ENCODE results near the gene H1-8. TPM values are rescaled to one million over a fixed set of nuclear protein-coding genes. Genes with fewer than 3 reads are reported as not detected.

H1-8 gene
- polyA plus RNA-seq, 1 experiment = not detected

GRCh38 chr3:129500334-129500658 is 42.7 kb upstream of the H1-8 start:
- POLR2A ChIA-PET = no interaction called here
- no peaks in the 10 kb centered on the region for H3K27me3 ChIP-seq (ENCODE audit: control insufficient read depth, insufficient read depth, low read length)

DNA sequence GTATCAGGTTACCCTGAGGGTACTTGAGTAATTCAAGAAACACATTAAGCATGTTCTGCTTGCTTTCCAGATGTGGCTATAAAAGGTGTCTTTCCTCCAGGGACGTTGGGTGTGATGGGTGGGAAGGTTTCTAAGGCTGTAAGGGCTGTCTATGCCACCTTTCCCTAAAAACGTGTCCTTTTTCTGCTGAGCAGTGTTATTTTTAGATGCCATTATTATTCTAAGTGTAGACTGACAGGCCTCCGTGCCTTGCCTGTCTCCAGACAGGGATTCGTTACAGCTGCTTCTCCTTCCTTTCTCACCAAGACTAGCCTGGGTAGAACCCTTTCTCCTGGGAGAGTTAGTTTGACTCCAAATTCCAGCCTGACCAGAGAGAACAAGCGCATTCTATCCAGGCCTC is 41.3 kb upstream of the H1-8 start:
- H3K9me3 ChIP-seq (ENCODE audit: control insufficient read depth, insufficient read depth, low read length) = no peaks in the 10 kb centered on the region
- CTCF ChIA-PET = no interaction called here
- H3K27ac ChIP-seq (ENCODE audit: low read depth, low read length) = no peak overlapping the region
- H3K4me3 ChIP-seq (ENCODE audit: low read depth, low read length) = no peak overlapping the region
- TF ChIP-seq, protein P1, sequence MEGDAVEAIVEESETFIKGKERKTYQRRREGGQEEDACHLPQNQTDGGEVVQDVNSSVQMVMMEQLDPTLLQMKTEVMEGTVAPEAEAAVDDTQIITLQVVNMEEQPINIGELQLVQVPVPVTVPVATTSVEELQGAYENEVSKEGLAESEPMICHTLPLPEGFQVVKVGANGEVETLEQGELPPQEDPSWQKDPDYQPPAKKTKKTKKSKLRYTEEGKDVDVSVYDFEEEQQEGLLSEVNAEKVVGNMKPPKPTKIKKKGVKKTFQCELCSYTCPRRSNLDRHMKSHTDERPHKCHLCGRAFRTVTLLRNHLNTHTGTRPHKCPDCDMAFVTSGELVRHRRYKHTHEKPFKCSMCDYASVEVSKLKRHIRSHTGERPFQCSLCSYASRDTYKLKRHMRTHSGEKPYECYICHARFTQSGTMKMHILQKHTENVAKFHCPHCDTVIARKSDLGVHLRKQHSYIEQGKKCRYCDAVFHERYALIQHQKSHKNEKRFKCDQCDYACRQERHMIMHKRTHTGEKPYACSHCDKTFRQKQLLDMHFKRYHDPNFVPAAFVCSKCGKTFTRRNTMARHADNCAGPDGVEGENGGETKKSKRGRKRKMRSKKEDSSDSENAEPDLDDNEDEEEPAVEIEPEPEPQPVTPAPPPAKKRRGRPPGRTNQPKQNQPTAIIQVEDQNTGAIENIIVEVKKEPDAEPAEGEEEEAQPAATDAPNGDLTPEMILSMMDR (IDR thresholded peaks at IDR 0.05; ENCODE audit: low read depth, low read length) = no peak
- POLR2A ChIA-PET = no interaction called here
- no peaks in the 10 kb centered on the region for H3K27me3 ChIP-seq (ENCODE audit: control insufficient read depth, insufficient read depth, low read length)
- no peak for DNase-seq (ENCODE audit: low read depth, low spot score)

More at GRCh38 chr3:129500334-129500658, 42.7 kb upstream of the H1-8 start:
- Histone ChIP-seq H3K4me3 (ENCODE audit: low read depth, low read length) (no peak overlapping the region), H3K9me3 (ENCODE audit: control insufficient read depth, insufficient read depth, low read length) (no peaks in the 10 kb centered on the region), H3K27ac (ENCODE audit: low read depth, low read length) (no peak overlapping the region)
- TF ChIP-seq, protein P1 (IDR thresholded peaks at IDR 0.05; ENCODE audit: low read depth, low read length) = no peak
- CTCF ChIA-PET = no interaction called here
- no peak for DNase-seq (ENCODE audit: low read depth, low spot score)

DNA sequence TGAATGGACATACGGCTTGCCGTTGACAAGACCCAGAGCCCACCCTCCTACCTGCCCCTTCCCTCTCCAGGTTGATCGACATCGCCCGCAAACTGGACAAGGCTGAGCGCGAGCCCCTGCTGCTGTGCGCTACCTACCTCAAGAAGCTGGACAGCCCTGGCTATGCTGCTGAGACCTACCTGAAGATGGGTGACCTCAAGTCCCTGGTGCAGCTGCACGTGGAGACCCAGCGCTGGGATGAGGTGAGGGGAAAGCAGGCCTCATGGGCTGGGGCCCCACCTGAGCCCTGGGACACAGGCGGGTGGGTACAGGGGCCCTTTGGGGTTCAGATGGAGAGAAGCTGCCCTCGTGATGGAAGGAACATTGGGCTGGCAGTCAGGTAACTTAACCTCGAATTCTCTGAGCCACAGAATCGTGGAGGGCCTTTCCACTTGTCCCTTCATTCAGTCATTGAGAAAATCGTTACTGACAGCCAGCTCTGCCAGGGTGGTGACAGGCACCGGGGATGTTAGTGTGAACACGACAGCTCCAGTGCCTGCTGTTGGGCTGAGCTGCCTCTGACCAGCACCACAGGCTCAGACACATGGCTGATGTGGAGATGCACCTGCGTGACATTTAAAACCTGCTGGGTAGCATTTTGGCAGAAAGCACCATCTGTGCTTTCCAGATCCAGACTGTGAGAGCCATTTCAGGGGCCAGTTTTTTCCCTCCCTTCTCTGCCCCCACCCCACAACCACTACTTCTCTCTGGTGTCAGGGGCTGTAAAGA is 40.1 kb upstream of the H1-8 start:
- Histone ChIP-seq H3K27ac (ENCODE audit: low read depth, low read length) (no peak overlapping the region), H3K27me3 (ENCODE audit: control insufficient read depth, insufficient read depth, low read length) (no peaks in the 10 kb centered on the region), H3K9me3 (ENCODE audit: control insufficient read depth, insufficient read depth, low read length) (no peaks in the 10 kb centered on the region), H3K4me3 (ENCODE audit: low read depth, low read length) (no peak overlapping the region)
- ChIA-PET CTCF (interaction anchor here (1.7 kb wide), 1 partner anchor 13 kb away, joined by 4 read pairs; no protein-coding TSS in a partner anchor), POLR2A (no interaction called here)
- TF ChIP-seq, protein P1 (IDR thresholded peaks at IDR 0.05; ENCODE audit: low read depth, low read length) = no peak
- no peak for DNase-seq (ENCODE audit: low read depth, low spot score)

GRCh38 chr3:129503471-129504291 is 39.3 kb upstream of the H1-8 start:
- H3K27me3 ChIP-seq (ENCODE audit: control insufficient read depth, insufficient read depth, low read length) = no peaks in the 10 kb centered on the region
- POLR2A ChIA-PET = no interaction called here
- no peak for DNase-seq (ENCODE audit: low read depth, low spot score)
- CTCF ChIA-PET = interaction anchor here (1.7 kb wide), 1 partner anchor 14 kb away, joined by 4 read pairs; no protein-coding TSS in a partner anchor
- TF ChIP-seq, protein P1 (IDR thresholded peaks at IDR 0.05; ENCODE audit: low read depth, low read length) = no peak
- H3K9me3 ChIP-seq (ENCODE audit: control insufficient read depth, insufficient read depth, low read length) = no peaks in the 10 kb centered on the region
- no peak overlapping the region for H3K27ac ChIP-seq (ENCODE audit: low read depth, low read length)
- no peak overlapping the region for H3K4me3 ChIP-seq (ENCODE audit: low read depth, low read length)
